Measurements from ENCODE around the gene SEPTIN6.

DNA sequence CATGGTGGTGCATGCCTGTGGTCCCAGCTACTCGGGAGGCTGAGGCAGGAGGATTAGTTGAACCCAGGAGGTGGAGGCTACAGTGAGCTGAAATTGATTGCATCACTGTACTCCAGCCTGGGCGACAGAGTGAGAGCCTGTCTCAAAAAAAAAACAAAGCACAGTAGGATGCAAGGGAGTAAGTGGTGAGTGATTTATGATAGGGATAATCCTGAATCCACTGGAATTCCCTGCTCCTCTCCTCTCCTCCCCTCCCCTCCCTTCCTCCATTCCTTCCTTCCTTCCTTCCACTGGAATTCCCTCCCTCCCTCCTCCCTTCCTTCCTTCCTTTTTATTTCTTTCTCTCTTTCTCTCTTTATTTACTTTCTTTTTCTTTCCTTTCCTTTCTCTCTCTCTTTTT is 45.9 kb downstream of the SEPTIN6 start:
- no peak for TF ChIP-seq CTCF (conservative IDR thresholded peaks at IDR 0.05; ENCODE audit: low read depth, low read length)
- TF ChIP-seq EZH2 (IDR thresholded peaks at IDR 0.05; ENCODE audit: low read length, unreplicated experiment): no peak

All from PC-3 (cell line).